Keratinocyte (primary cell): ENCODE results near the gene CD44. TPM values are rescaled to one million over a fixed set of nuclear protein-coding genes. Genes with fewer than 3 reads are reported as not detected.

Experiments used
- DNase-seq: peaks from one replicate; pipeline ENCODE4 v3.0.0-alpha.2; 2011; ENCODE audit warnings: low read depth, missing footprints, low spot score
- FAIRE-seq: peaks from 2 replicates; lab custom pipeline; 2011; peaks lifted over from hg19 to GRCh38; lab: Jason Lieb, UNC
- H2AFZ ChIP-seq: 2 replicates; pipeline ENCODE4 v1.6.0; 2012; ENCODE audit warnings: low read length, control low read depth, inconsistent platforms; ENCODE audit not compliant: control insufficient read depth
- H3K27ac ChIP-seq: 2 replicates; pipeline ENCODE4 v1.5.1; 2011; ENCODE audit warnings: low read length; ENCODE audit not compliant: control insufficient read depth, insufficient read depth
- H3K27me3 ChIP-seq: 3 replicates; pipeline ENCODE4 v1.6.0; 2011; ENCODE audit warnings: low read length; ENCODE audit not compliant: control insufficient read depth, insufficient read depth; ENCODE audit errors: extremely low read depth
- H3K36me3 ChIP-seq, 2 experiments: 2 replicates in 1 of 2; 3 replicates in 1 of 2; pipeline ENCODE4 v1.5.1; 2011; ENCODE audit warnings: low read length in 2 of 2, mild to moderate bottlenecking in 1 of 2; ENCODE audit not compliant: control insufficient read depth in 2 of 2, insufficient read depth in 2 of 2; ENCODE audit errors: extremely low read depth in 1 of 2
- H3K4me1 ChIP-seq: 3 replicates; pipeline ENCODE4 v1.5.1; 2011; ENCODE audit warnings: low read length; ENCODE audit not compliant: control insufficient read depth, insufficient read depth; ENCODE audit errors: extremely low read depth
- H3K4me2 ChIP-seq: 3 replicates; pipeline ENCODE4 v1.6.0; 2011; ENCODE audit warnings: low read depth, low read length; ENCODE audit not compliant: control insufficient read depth, insufficient read depth; ENCODE audit errors: extremely low read depth
- H3K4me3 ChIP-seq, 3 experiments: fragments of 200-600 bp in 1 of 3; sonication (generic) in 1 of 3; 2 replicates in 2 of 3; 3 replicates in 1 of 3; pipeline ENCODE4 v1.5.1; 2011 to 2016; ENCODE audit warnings: low read length in 3 of 3, mild to moderate bottlenecking in 3 of 3, control low read depth in 2 of 3, inconsistent platforms in 1 of 3, low read depth in 1 of 3, mixed read lengths in 1 of 3, mixed run types in 1 of 3, moderate library complexity in 1 of 3; ENCODE audit not compliant: control insufficient read depth in 2 of 3, insufficient read depth in 2 of 3; ENCODE audit errors: extremely low read depth in 1 of 3
- H3K79me2 ChIP-seq: 2 replicates; pipeline ENCODE4 v1.6.0; 2012; ENCODE audit warnings: low read length; ENCODE audit not compliant: control insufficient read depth, insufficient read depth
- H3K9ac ChIP-seq: 3 replicates; pipeline ENCODE4 v1.6.0; 2011; ENCODE audit warnings: low read length; ENCODE audit not compliant: control insufficient read depth, insufficient read depth; ENCODE audit errors: extremely low read depth
- H3K9me1 ChIP-seq: 3 replicates; pipeline ENCODE4 v1.6.0; 2011; ENCODE audit warnings: low read length; ENCODE audit not compliant: control insufficient read depth, insufficient read depth; ENCODE audit errors: extremely low read depth
- H3K9me3 ChIP-seq: 2 replicates; pipeline ENCODE4 v1.5.1; 2012; ENCODE audit warnings: low read depth, low read length; ENCODE audit not compliant: control insufficient read depth
- H4K20me1 ChIP-seq: 3 replicates; pipeline ENCODE4 v1.6.0; 2011; ENCODE audit warnings: low read length; ENCODE audit not compliant: control insufficient read depth, insufficient read depth; ENCODE audit errors: extremely low read depth
- EZH2 ChIP-seq: IDR thresholded peaks from one replicate; pipeline ENCODE4 v1.6.1; 2012; ENCODE audit warnings: inconsistent platforms, mild to moderate bottlenecking, low read length, moderate library complexity
- dilution Hi-C: fragments of 300-500 bp; cut with MboI; formaldehyde crosslinking; loops from one replicate; pipeline ENCODE4 v1.7.0; 2020; ENCODE audit warnings: low sequenced_read_pairs; ENCODE audit not compliant: extremely low pct_ligation_motif_present
- polyA plus RNA-seq, 5 experiments: library from polyadenylated mRNA; depleted of rRNA in 3 of 5; stranded (reverse) in 3 of 5; stranded (forward) in 1 of 5; unstranded in 1 of 5; fragments of >200 nt; gene quantifications; 1 replicate in 1 of 5; 2 replicates in 3 of 5; 3 replicates in 1 of 5; pipeline versions ENCODE4 v1.2.1 to v1.2.3, GENCODE V29; 2011 to 2012; ENCODE audit warnings: missing spikeins in 2 of 5, low read depth in 1 of 5, low replicate concordance in 1 of 5
- TF ChIP-seq, protein P1 (sequence below), 3 experiments: IDR thresholded peaks in 1 of 3; conservative IDR thresholded peaks in 1 of 3; optimal IDR thresholded peaks in 1 of 3; 2 replicates in 2 of 3; 3 replicates in 1 of 3; pipeline versions ENCODE3 to v1.5.1; 2011; ENCODE audit warnings: low read length in 3 of 3, mild to moderate bottlenecking in 3 of 3, moderate library complexity in 2 of 3, control low read depth in 1 of 3, inconsistent platforms in 1 of 3; ENCODE audit not compliant: insufficient read depth in 2 of 3; ENCODE audit errors: extremely low read depth in 1 of 3

Gene CD44
- polyA plus RNA-seq, 1 donor (not counting 4 experiments of a cell fraction or from before 2014, with no cell fraction given): 2,038 TPM

DNA sequence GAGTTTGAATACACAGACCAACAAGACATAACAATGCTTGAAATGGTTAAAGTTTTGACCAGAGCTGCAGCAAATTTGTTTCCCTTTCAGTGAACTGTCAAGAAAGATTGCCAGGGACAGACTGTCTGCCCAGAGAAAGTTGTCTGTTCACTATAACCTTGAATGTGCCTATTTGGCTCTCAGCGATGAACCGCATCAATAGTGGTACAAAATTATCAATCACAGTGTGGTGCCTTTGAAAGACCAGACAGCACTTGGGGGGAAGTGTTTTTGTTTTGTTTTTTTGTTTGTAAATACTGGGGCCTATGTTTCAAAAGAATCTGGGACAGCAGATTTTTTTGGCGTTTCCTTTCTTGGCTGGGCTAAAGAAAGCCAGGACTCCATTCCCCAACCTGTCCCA lies 123.1 kb downstream of the CD44 start:
- no peak for FAIRE-seq
- dilution Hi-C loops: no loop called here
- TF ChIP-seq, protein P1, sequence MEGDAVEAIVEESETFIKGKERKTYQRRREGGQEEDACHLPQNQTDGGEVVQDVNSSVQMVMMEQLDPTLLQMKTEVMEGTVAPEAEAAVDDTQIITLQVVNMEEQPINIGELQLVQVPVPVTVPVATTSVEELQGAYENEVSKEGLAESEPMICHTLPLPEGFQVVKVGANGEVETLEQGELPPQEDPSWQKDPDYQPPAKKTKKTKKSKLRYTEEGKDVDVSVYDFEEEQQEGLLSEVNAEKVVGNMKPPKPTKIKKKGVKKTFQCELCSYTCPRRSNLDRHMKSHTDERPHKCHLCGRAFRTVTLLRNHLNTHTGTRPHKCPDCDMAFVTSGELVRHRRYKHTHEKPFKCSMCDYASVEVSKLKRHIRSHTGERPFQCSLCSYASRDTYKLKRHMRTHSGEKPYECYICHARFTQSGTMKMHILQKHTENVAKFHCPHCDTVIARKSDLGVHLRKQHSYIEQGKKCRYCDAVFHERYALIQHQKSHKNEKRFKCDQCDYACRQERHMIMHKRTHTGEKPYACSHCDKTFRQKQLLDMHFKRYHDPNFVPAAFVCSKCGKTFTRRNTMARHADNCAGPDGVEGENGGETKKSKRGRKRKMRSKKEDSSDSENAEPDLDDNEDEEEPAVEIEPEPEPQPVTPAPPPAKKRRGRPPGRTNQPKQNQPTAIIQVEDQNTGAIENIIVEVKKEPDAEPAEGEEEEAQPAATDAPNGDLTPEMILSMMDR (optimal IDR thresholded peaks at IDR 0.05 in 1 of 3, IDR thresholded peaks at IDR 0.05 in 1 of 3, conservative IDR thresholded peaks at IDR 0.05 in 1 of 3; ENCODE audit: extremely low read depth in 1 of 3, insufficient read depth in 2 of 3, low read length in 3 of 3): no peak
- no peak for TF ChIP-seq EZH2

DNA sequence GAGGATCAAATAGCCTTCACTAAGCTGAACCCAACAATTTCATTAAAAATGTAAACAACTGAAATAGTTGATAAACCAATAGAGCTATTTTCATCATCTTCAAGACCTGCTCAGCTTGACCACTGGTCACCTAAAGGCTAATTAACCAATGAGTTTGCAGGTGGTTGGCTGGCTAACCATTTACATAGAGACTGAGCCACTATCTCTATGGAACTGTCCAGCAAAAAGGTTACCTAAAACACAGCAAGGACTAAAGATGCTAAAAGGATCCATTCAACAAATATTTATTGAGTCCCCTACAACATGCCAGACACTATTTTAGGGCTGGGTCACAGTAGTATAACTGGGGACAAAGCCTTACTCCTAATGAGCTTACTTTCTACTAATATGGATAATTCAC lies 123.8 kb downstream of the CD44 start:
- H3K27me3 ChIP-seq: no peaks in the 10 kb centered on the region
- H3K9me1 ChIP-seq: no peaks in the 10 kb centered on the region
- H3K9me3 ChIP-seq: no peaks in the 10 kb centered on the region
- FAIRE-seq (no peak), DNase-seq (no peak)
- TF ChIP-seq, protein P1 (optimal IDR thresholded peaks at IDR 0.05 in 1 of 3, IDR thresholded peaks at IDR 0.05 in 1 of 3, conservative IDR thresholded peaks at IDR 0.05 in 1 of 3; ENCODE audit: extremely low read depth in 1 of 3, insufficient read depth in 2 of 3, low read length in 3 of 3): no peak
- no peak for TF ChIP-seq EZH2
- H4K20me1 ChIP-seq: no peaks in the 10 kb centered on the region
- H3K4me2 ChIP-seq: no peak overlapping the region
- H3K9ac ChIP-seq: no peak overlapping the region
- no peak overlapping the region for H3K27ac ChIP-seq
- H3K36me3 ChIP-seq: no peaks in the 10 kb centered on the region
- no peaks in the 10 kb centered on the region for H3K4me1 ChIP-seq
- dilution Hi-C loops: no loop called here
- H3K79me2 ChIP-seq: no peaks in the 10 kb centered on the region
- H2AFZ ChIP-seq: no peak overlapping the region
- no peak overlapping the region for H3K4me3 ChIP-seq

More for the DNA sequence above, 123.1 kb downstream of the CD44 start:
- Histone ChIP-seq H3K9me1 (no peaks in the 10 kb centered on the region), H3K4me3 (no peak overlapping the region), H3K9me3 (no peaks in the 10 kb centered on the region), H3K9ac (no peak overlapping the region), H4K20me1 (no peaks in the 10 kb centered on the region), H3K36me3 (no peaks in the 10 kb centered on the region), H3K27me3 (peaks cover 1% of the 10 kb centered on the region), H2AFZ (no peak overlapping the region), H3K4me1 (no peaks in the 10 kb centered on the region), H3K4me2 (no peak overlapping the region), H3K27ac (no peak overlapping the region), H3K79me2 (no peaks in the 10 kb centered on the region)
- no peak for DNase-seq
